Trophoblast cell (in vitro differentiated cells and primary cell): ENCODE results near the gene FADS3.
A peak's percentile ranks its signal among the peaks of the same experiment; 100 is the strongest.

Source experiments
- DNase-seq, 2 donors: peaks; one replicate each; pipeline ENCODE4 v3.0.0-alpha.2; 2016
- H2AFZ ChIP-seq: 2 replicates; pipeline ENCODE4 v1.6.1; 2013; ENCODE audit warnings: low read length, moderate library complexity, mild to moderate bottlenecking; ENCODE audit not compliant: insufficient read depth, poor library complexity
- H2AK5ac ChIP-seq: 2 replicates; pipeline ENCODE4 v1.6.1; 2013; ENCODE audit warnings: mild to moderate bottlenecking, low read length
- H2BK120ac ChIP-seq: 2 replicates; pipeline ENCODE4 v1.6.1; 2013; ENCODE audit warnings: low read length, mild to moderate bottlenecking, moderate library complexity; ENCODE audit not compliant: insufficient read depth, poor library complexity
- H2BK12ac ChIP-seq: 2 replicates; pipeline ENCODE4 v1.6.1; 2013; ENCODE audit warnings: mild to moderate bottlenecking, low read length, moderate library complexity
- H2BK5ac ChIP-seq: 2 replicates; pipeline ENCODE4 v1.6.1; 2013; ENCODE audit warnings: low read length, low read depth, moderate library complexity, mild to moderate bottlenecking; ENCODE audit not compliant: poor library complexity
- H3K14ac ChIP-seq: 2 replicates; pipeline ENCODE4 v1.6.1; 2013; ENCODE audit warnings: mild to moderate bottlenecking, low read length
- H3K18ac ChIP-seq: 2 replicates; pipeline ENCODE4 v1.6.1; 2013; ENCODE audit warnings: mild to moderate bottlenecking, low read length
- H3K23ac ChIP-seq: 2 replicates; pipeline ENCODE4 v1.6.1; 2013; ENCODE audit warnings: low read length
- H3K27ac ChIP-seq: 2 replicates; pipeline ENCODE4 v1.5.1; 2013; ENCODE audit warnings: low read depth, mild to moderate bottlenecking, inconsistent platforms, low read length, moderate library complexity
- H3K27me3 ChIP-seq: 2 replicates; pipeline ENCODE4 v1.6.1; 2013; ENCODE audit warnings: inconsistent platforms, mild to moderate bottlenecking, low read length, moderate library complexity; ENCODE audit not compliant: insufficient read depth
- H3K36me3 ChIP-seq, 2 experiments: 1 replicate in 1 of 2; 2 replicates in 1 of 2; pipeline ENCODE4 v1.6.1; 2013; ENCODE audit warnings: low read length in 2 of 2, mild to moderate bottlenecking in 2 of 2, moderate library complexity in 1 of 2; ENCODE audit not compliant: insufficient read depth in 2 of 2, control insufficient read depth in 1 of 2
- H3K4ac ChIP-seq: 2 replicates; pipeline ENCODE4 v1.6.1; 2013; ENCODE audit warnings: low read depth, mild to moderate bottlenecking, low read length, moderate library complexity
- H3K4me1 ChIP-seq, 2 experiments: 1 replicate in 1 of 2; 2 replicates in 1 of 2; pipeline ENCODE4 v1.6.1; 2013; ENCODE audit warnings: low read length in 2 of 2, mild to moderate bottlenecking in 2 of 2, moderate library complexity in 1 of 2; ENCODE audit not compliant: insufficient read depth in 2 of 2, control insufficient read depth in 1 of 2
- H3K4me2 ChIP-seq: 2 replicates; pipeline ENCODE4 v1.6.1; 2013; ENCODE audit warnings: inconsistent platforms, mild to moderate bottlenecking, low read length, moderate library complexity
- H3K4me3 ChIP-seq: 2 replicates; pipeline ENCODE4 v1.5.1; 2013; ENCODE audit warnings: mild to moderate bottlenecking, low read depth, low read length, inconsistent platforms
- H3K79me1 ChIP-seq: one replicate; pipeline ENCODE4 v1.6.1; 2013; ENCODE audit warnings: low read length
- H3K79me2 ChIP-seq: 2 replicates; pipeline ENCODE4 v1.6.1; 2013; ENCODE audit warnings: low read length, mild to moderate bottlenecking; ENCODE audit not compliant: control insufficient read depth, insufficient read depth, poor library complexity
- H3K9ac ChIP-seq: 2 replicates; pipeline ENCODE4 v1.6.1; 2013; ENCODE audit warnings: mild to moderate bottlenecking, low read length
- H3K9me3 ChIP-seq: 2 replicates; pipeline ENCODE4 v1.6.1; 2013; ENCODE audit warnings: low read depth, mild to moderate bottlenecking, control low read depth, inconsistent platforms, low read length; ENCODE audit not compliant: insufficient read depth
- H4K12ac ChIP-seq: 2 replicates; pipeline ENCODE4 v1.6.1; 2013; ENCODE audit warnings: low read depth, mild to moderate bottlenecking, low read length, moderate library complexity
- H4K8ac ChIP-seq: 2 replicates; pipeline ENCODE4 v1.6.1; 2013; ENCODE audit warnings: low read depth, mild to moderate bottlenecking, low read length, moderate library complexity
- H4K91ac ChIP-seq: one replicate; pipeline ENCODE4 v1.6.1; 2013; ENCODE audit warnings: low read depth, mild to moderate bottlenecking, low read length, moderate library complexity
- WGBS: extraction: QIAGEN DNeasy Blood & Tissue Kit; methylation state at CpG from one replicate; pipeline ENCODE4 v1.1.7; 2013; ENCODE audit warnings: missing lambda C conversion rate; ENCODE audit not compliant: insufficient read length, insufficient coverage; ENCODE audit errors: extremely low coverage; 5-methylcytosine and 5-hydroxymethylcytosine counted together

The FADS3 gene

DNA sequence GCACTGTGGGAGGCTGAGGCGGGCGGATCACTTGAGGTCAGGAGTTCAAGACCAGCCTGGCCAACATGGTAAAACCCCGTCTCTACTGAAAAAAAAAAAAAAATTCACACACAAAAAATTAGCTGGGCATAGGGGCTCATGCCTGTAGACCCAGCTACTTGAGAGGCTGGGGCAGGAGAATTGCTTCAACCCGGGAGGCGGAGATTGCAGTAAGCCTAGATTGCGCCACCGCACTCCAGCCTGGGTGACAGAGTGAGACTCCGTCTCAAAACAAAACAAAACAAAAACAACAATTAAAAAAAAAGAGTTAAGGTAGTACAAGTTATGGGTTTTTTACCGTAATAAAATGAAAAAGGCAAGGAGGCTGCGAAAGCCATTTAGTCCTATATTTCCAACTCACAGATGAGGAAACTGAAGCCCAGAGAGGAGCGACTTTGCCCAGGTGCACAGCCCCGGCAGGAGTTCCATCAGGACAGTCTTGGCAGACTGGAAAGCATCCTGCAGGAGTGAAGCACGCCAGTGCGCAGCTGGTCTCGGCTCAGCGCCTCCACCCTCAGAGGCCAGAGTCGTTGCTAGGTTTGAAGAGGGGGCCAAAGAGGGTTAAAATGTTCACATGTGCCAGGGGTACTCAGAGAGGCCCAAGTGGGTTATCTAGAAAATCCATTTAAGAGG, 3.8 kb upstream of the FADS3 start:
- H3K18ac ChIP-seq, result no peak overlapping the region
- no peak overlapping the region for H2BK5ac ChIP-seq
- no peak overlapping the region for H4K91ac ChIP-seq
- H3K36me3 ChIP-seq, result no peaks in the 10 kb centered on the region
- H3K9me3 ChIP-seq, result peaks cover 2% of the 10 kb centered on the region
- H3K4ac ChIP-seq, result no peak overlapping the region
- peaks cover 6% of the 10 kb centered on the region for H3K79me2 ChIP-seq
- H2BK12ac ChIP-seq, result no peak overlapping the region
- H2AK5ac ChIP-seq, result no peak overlapping the region
- H3K9ac ChIP-seq, result no peak overlapping the region
- H3K27me3 ChIP-seq, result no peaks in the 10 kb centered on the region
- H3K79me1 ChIP-seq, result peaks cover 9% of the 10 kb centered on the region
- H4K8ac ChIP-seq, result no peak overlapping the region
- H3K14ac ChIP-seq, result no peak overlapping the region
- no peak overlapping the region for H4K12ac ChIP-seq
- no peak overlapping the region for H3K4me2 ChIP-seq
- H3K4me1 ChIP-seq, result peaks cover 10 to 11% of the 10 kb centered on the region in 2 experiments
- no CpG with 5 or more reads among the region's 17 CpGs for WGBS
- no peak overlapping the region for H2AFZ ChIP-seq
- H2BK120ac ChIP-seq, result no peak overlapping the region
- no peak overlapping the region for H3K27ac ChIP-seq
- peak; percentile 75 to 77 for DNase-seq
- H3K23ac ChIP-seq, result no peak overlapping the region
- H3K4me3 ChIP-seq, result no peak overlapping the region

- no CpG with 5 or more reads among the region's 5 CpGs for WGBS
- H3K4me2 ChIP-seq, result no peak overlapping the region
- H3K79me2 ChIP-seq, result peaks cover 6% of the 10 kb centered on the region
- H3K9me3 ChIP-seq, result no peaks in the 10 kb centered on the region
- no peak overlapping the region for H2BK12ac ChIP-seq
- no peak overlapping the region for H3K14ac ChIP-seq
- H3K4me1 ChIP-seq, result peaks cover 12 to 13% of the 10 kb centered on the region in 2 experiments
- no peak overlapping the region for H3K18ac ChIP-seq
- H3K79me1 ChIP-seq, result peaks cover 10% of the 10 kb centered on the region
- no peak overlapping the region for H2BK5ac ChIP-seq
- no peak overlapping the region for H4K8ac ChIP-seq
- H4K91ac ChIP-seq, result no peak overlapping the region
- no peak overlapping the region for H3K4me3 ChIP-seq
- no peak overlapping the region for H2AK5ac ChIP-seq
- DNase-seq, result no peak
- no peak overlapping the region for H4K12ac ChIP-seq
- no peak overlapping the region for H3K23ac ChIP-seq
- H3K9ac ChIP-seq, result no peak overlapping the region
- no peak overlapping the region for H3K27ac ChIP-seq
- no peaks in the 10 kb centered on the region for H3K27me3 ChIP-seq
- no peaks in the 10 kb centered on the region for H3K36me3 ChIP-seq
- no peak overlapping the region for H3K4ac ChIP-seq
- H2BK120ac ChIP-seq, result no peak overlapping the region
- no peak overlapping the region for H2AFZ ChIP-seq
Observed at GRCh38 chr11:61893981-61894380, 2.6 kb upstream of the FADS3 start.

DNA sequence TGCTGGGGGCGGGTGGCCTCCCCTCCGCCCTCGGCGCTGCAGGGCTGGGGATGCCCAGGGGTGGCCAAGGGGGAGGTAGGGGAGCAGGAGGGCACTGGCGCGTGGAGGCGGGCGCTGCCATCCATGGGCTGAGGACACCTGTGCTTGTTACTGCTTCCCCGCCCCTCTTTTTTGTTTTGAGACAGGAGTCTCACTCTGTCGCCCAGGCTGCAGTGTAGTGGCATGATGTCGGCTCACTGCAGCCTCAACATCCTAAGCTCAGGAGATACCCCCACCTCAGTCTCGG, 683 bp upstream of the FADS3 start:
- Histone ChIP-seq H2AFZ (no peak overlapping the region), H3K79me2 (peaks cover 6% of the 10 kb centered on the region), H3K27me3 (no peaks in the 10 kb centered on the region), H3K23ac (no peak overlapping the region), H3K9me3 (no peaks in the 10 kb centered on the region), H3K4me2 (peak overlapping the region; percentile 99), H3K4me3 (peak overlapping the region; percentile 70), H4K8ac (no peak overlapping the region), H2BK120ac (no peak overlapping the region), H4K91ac (no peak overlapping the region), H2BK12ac (no peak overlapping the region), H3K36me3 (no peaks in the 10 kb centered on the region), H2AK5ac (no peak overlapping the region), H3K4ac (no peak overlapping the region), H3K14ac (no peak overlapping the region), H3K4me1 (peaks cover 13 to 15% of the 10 kb centered on the region in 2 experiments), H3K27ac (no peak overlapping the region), H3K79me1 (peaks cover 10% of the 10 kb centered on the region), H4K12ac (no peak overlapping the region), H2BK5ac (no peak overlapping the region), H3K18ac (no peak overlapping the region), H3K9ac (no peak overlapping the region)
- no CpG with 5 or more reads among the region's 12 CpGs for WGBS
- no peak for DNase-seq

DNA sequence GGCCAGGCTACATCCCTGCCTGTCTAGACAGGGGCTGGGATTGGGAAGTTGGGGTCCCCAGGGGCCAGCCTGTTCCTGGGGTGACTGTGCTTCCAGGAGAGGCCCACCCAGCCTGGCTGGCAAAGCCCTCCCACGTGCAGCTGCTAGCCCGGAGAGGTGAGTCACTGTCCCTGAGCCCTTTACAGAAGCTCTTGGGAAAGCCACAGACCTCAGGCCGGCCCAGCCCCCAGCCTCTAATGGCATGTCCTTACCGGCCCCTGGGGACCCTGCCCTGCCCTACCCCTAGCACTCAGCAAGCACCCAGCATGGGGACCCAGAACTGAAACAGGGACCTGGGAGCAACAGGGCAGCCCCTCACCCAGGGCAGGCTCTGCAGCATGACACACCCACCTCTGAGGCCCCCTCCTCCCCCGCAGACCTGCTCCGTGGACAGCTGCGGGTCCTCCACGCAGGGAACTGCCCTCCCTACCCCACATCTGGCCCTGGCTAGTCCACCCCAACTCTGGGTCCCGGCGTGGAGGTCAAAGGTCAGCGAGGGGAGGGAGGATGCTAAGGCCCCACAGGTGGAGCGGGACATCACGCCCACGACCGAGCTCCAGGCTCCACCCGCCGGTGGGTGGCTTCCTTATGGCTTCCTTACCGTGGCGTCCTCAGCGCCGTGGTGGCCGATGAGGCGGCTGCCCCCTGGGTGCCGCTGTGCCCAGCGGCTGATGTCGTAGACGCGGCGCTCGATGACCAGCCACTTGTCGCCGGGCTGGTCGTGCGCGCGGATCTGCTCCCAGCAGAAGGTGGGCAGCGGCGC, 615 bp downstream of the FADS3 start:
- Histone ChIP-seq H3K4ac (peak overlapping the region; percentile 22), H2BK5ac (peak overlapping the region; percentile 6), H3K9me3 (peaks cover 1% of the 10 kb centered on the region), H3K79me2 (peaks cover 6% of the 10 kb centered on the region), H3K27me3 (no peaks in the 10 kb centered on the region), H3K36me3 (no peaks in the 10 kb centered on the region), H3K4me2 (peak overlapping the region; percentile 99), H4K91ac (peak overlapping the region; percentile 66), H3K79me1 (peaks cover 10% of the 10 kb centered on the region), H2AK5ac (peak overlapping the region; percentile 62), H4K12ac (no peak overlapping the region), H2AFZ (peak overlapping the region; percentile 59), H4K8ac (peak overlapping the region; percentile 74), H3K23ac (no peak overlapping the region), H3K9ac (no peak overlapping the region), H3K18ac (peak overlapping the region; percentile 89), H3K4me1 (peaks cover 13 to 15% of the 10 kb centered on the region in 2 experiments), H3K14ac (peak overlapping the region; percentile 88), H2BK120ac (peak overlapping the region; percentile 54), H3K4me3 (peak overlapping the region; percentile 70), H3K27ac (peak overlapping the region; percentile 23), H2BK12ac (peak overlapping the region; percentile 55)
- WGBS, result no CpG with 5 or more reads among the region's 38 CpGs
- peak; percentile 79 to 83 for DNase-seq
